SK-N-SH (cell line): Measurements from ENCODE around the gene EFHD1. TPM values are rescaled to one million over a fixed set of nuclear protein-coding genes. Genes with fewer than 3 reads are reported as not detected.

Experiments used
- CTCF ChIA-PET: fragments of 300-600, 350-600 bp; formaldehyde crosslinking; extraction: SDS; loops from one replicate; lab custom pipeline; 2021; lab: Yijun Ruan, JAX
- POLR2A ChIA-PET: fragments of 350-600 bp; sonication (Branson Sonifier 250); formaldehyde crosslinking; extraction: SDS; loops from one replicate; lab custom pipeline; 2020; ENCODE audit warnings: antibody characterized with exemption, inconsistent platforms; lab: Yijun Ruan, JAX
- DNase-seq: peaks from one replicate; pipeline ENCODE4 v3.0.0; 2012
- H2AFZ ChIP-seq: fragments of 200-600 bp; sonication (generic); 2 replicates; pipeline ENCODE4 v1.8.1; 2016; ENCODE audit warnings: antibody characterized with exemption, mild to moderate bottlenecking, low read depth
- H3F3A ChIP-seq: fragments of 200-600 bp; sonication (generic); replicated peaks from 2 replicates; pipeline ENCODE3; 2016; ENCODE audit warnings: antibody characterized with exemption, mild to moderate bottlenecking; ENCODE audit not compliant: insufficient read depth
- H3K27ac ChIP-seq, 2 experiments: fragments of 200-500 bp in 1 of 2; fragments of 200-600 bp in 1 of 2; sonication (Bioruptor generic) in 1 of 2; sonication (generic), shearing (Covaris generic) in 1 of 2; 2 replicates each; pipeline versions ENCODE4 v1.5.1 to v1.6.1; 2014 to 2016; ENCODE audit warnings: low read depth in 2 of 2, inconsistent platforms in 1 of 2, low read length in 1 of 2, mild to moderate bottlenecking in 1 of 2, mixed read lengths in 1 of 2
- H3K27me3 ChIP-seq: fragments of 200-600 bp; sonication (generic), shearing (Covaris generic); 2 replicates; pipeline ENCODE4 v1.6.1; 2016; ENCODE audit warnings: mixed run types; ENCODE audit not compliant: insufficient read depth
- H3K36me3 ChIP-seq, 2 experiments: fragments of 200-500 bp in 1 of 2; fragments of 200-600 bp in 1 of 2; sonication (Bioruptor generic) in 1 of 2; sonication (generic) in 1 of 2; replicated peaks in 1 of 2; 2 replicates each; pipeline versions ENCODE3 to v1.5.1; 2014 to 2016; ENCODE audit warnings: low read length in 1 of 2, mild to moderate bottlenecking in 1 of 2; ENCODE audit not compliant: insufficient read depth in 2 of 2, control insufficient read depth in 1 of 2
- H3K4me1 ChIP-seq, 2 experiments: fragments of 200-500 bp in 1 of 2; fragments of 200-600 bp in 1 of 2; sonication (Bioruptor generic) in 1 of 2; sonication (generic), shearing (Covaris generic) in 1 of 2; 2 replicates each; pipeline versions ENCODE4 v1.5.1 to v1.6.1; 2014 to 2016; ENCODE audit warnings: low read depth in 1 of 2, low read length in 1 of 2, mixed run types in 1 of 2; ENCODE audit not compliant: insufficient read depth in 2 of 2, control insufficient read depth in 1 of 2
- H3K4me2 ChIP-seq: fragments of 200-600 bp; sonication (generic), shearing (Covaris generic); 2 replicates; pipeline ENCODE4 v1.6.1; 2017; ENCODE audit warnings: mixed run types
- H3K4me3 ChIP-seq, 2 experiments: fragments of 200-500 bp in 1 of 2; fragments of 200-600 bp in 1 of 2; sonication (Bioruptor generic) in 1 of 2; sonication (generic), shearing (Covaris generic) in 1 of 2; 2 replicates each; pipeline versions ENCODE4 v1.5.1 to v1.8.1; 2014 to 2016; ENCODE audit warnings: low read depth in 2 of 2, inconsistent platforms in 1 of 2, low read length in 1 of 2, mild to moderate bottlenecking in 1 of 2, mixed read lengths in 1 of 2, moderate library complexity in 1 of 2
- H3K79me2 ChIP-seq: fragments of 200-600 bp; sonication (generic); 2 replicates; pipeline ENCODE4 v1.8.1; 2017; ENCODE audit warnings: mild to moderate bottlenecking; ENCODE audit not compliant: insufficient read depth
- H3K9ac ChIP-seq: fragments of 200-600 bp; sonication (generic); 2 replicates; pipeline ENCODE4 v1.6.1; 2017; ENCODE audit warnings: mixed run types
- H3K9me2 ChIP-seq: fragments of 200-600 bp; sonication (generic); 2 replicates; pipeline ENCODE4 v1.6.1; 2017; ENCODE audit warnings: mixed run types
- H3K9me3 ChIP-seq: fragments of 200-600 bp; sonication (generic); 2 replicates; pipeline ENCODE4 v1.6.1; 2017; ENCODE audit warnings: mixed run types, mild to moderate bottlenecking, moderate library complexity
- H4K20me1 ChIP-seq: fragments of 200-600 bp; sonication (generic); 2 replicates; pipeline ENCODE4 v1.6.1; 2017; ENCODE audit warnings: mild to moderate bottlenecking, mixed run types; ENCODE audit not compliant: insufficient read depth
- ELF1 ChIP-seq: IDR thresholded peaks from 2 replicates; pipeline ENCODE4 v1.4.0; 2012
- EZH2phosphoT487 ChIP-seq: fragments of 200-600 bp; sonication (generic); IDR thresholded peaks from 2 replicates; pipeline ENCODE4 v1.6.1; 2017; ENCODE audit warnings: low read depth, mixed run types, mild to moderate bottlenecking, antibody characterized with exemption, moderate library complexity, borderline replicate concordance
- FOSL2 ChIP-seq: IDR thresholded peaks from 2 replicates; pipeline ENCODE4 v1.4.0; 2012; ENCODE audit warnings: low read depth, mild to moderate bottlenecking, moderate library complexity, borderline replicate concordance
- FOXJ3 ChIP-seq: sonication (generic); formaldehyde crosslinking; IDR thresholded peaks from 2 replicates; pipeline ENCODE4 v1.5.1; 2020; ENCODE audit warnings: mild to moderate bottlenecking, missing genetic modification reagents
- FOXM1 ChIP-seq: IDR thresholded peaks from 2 replicates; pipeline ENCODE4 v1.4.0; 2012; ENCODE audit warnings: low read depth, mild to moderate bottlenecking
- JUND ChIP-seq: IDR thresholded peaks from 2 replicates; pipeline ENCODE4 v1.4.0; 2012
- MEF2A ChIP-seq: IDR thresholded peaks from 2 replicates; pipeline ENCODE4 v1.4.0; 2012; ENCODE audit warnings: low read depth, borderline replicate concordance
- NRF1 ChIP-seq: IDR thresholded peaks from 2 replicates; pipeline ENCODE4 v1.6.1; 2012; ENCODE audit warnings: low read depth, mild to moderate bottlenecking, low read length
- POLR2AphosphoS5 ChIP-seq: IDR thresholded peaks from 2 replicates; pipeline ENCODE4 v1.6.1; 2012; ENCODE audit warnings: low read depth, low read length
- RFX5 ChIP-seq: IDR thresholded peaks from 2 replicates; pipeline ENCODE4 v1.6.1; 2012; ENCODE audit warnings: mild to moderate bottlenecking, improper control_type of control experiment, low read length
- RXRA ChIP-seq: IDR thresholded peaks from 2 replicates; pipeline ENCODE4 v1.4.0; 2012; ENCODE audit warnings: low read depth, mild to moderate bottlenecking, borderline replicate concordance
- TEAD4 ChIP-seq: IDR thresholded peaks from 2 replicates; pipeline ENCODE4 v1.4.0; 2012; ENCODE audit warnings: mild to moderate bottlenecking, borderline replicate concordance; ENCODE audit not compliant: insufficient read depth
- YY1 ChIP-seq: IDR thresholded peaks from 2 replicates; pipeline ENCODE4 v1.4.0; 2012; ENCODE audit warnings: low read depth, mild to moderate bottlenecking
- WGBS: methylation state at CpG from one replicate; pipeline ENCODE4 v1.1.6; 2017; ENCODE audit warnings: low lambda C conversion rate; 5-methylcytosine and 5-hydroxymethylcytosine counted together
- polyA plus RNA-seq, 3 experiments: library from polyadenylated mRNA; depleted of rRNA; stranded (reverse); fragments of >200 nt; gene quantifications; 2 replicates each; pipeline ENCODE4 v1.2.3, GENCODE V29; 2012
- TF ChIP-seq, protein P1 (sequence below): fragments of 200-600 bp; sonication (generic); IDR thresholded peaks from 2 replicates; pipeline ENCODE4 v1.6.1; 2017; ENCODE audit warnings: antibody characterized with exemption, mild to moderate bottlenecking, moderate library complexity
- TF ChIP-seq, protein P2 (sequence below): fragments of 150-350 bp; IDR thresholded peaks from 2 replicates; pipeline ENCODE4 v1.6.1; 2017; ENCODE audit warnings: antibody characterized with exemption, low read length, low read depth, borderline replicate concordance
- TF ChIP-seq, protein P3 (sequence below): IDR thresholded peaks from 2 replicates; pipeline ENCODE4 v1.6.1; 2012; ENCODE audit warnings: mild to moderate bottlenecking, low read depth, low read length, moderate library complexity
- TF ChIP-seq, protein P4 (sequence below): fragments of 150-350 bp; IDR thresholded peaks from 2 replicates; pipeline ENCODE4 v1.6.1; 2016; ENCODE audit warnings: mild to moderate bottlenecking, low read depth, low read length
- TF ChIP-seq, protein P5 (sequence below): IDR thresholded peaks from 2 replicates; pipeline ENCODE4; 2012

EFHD1 gene
- polyA plus RNA-seq, 1 of the 3 experiments (the other 2 are of a cell fraction) = not detected

DNA sequence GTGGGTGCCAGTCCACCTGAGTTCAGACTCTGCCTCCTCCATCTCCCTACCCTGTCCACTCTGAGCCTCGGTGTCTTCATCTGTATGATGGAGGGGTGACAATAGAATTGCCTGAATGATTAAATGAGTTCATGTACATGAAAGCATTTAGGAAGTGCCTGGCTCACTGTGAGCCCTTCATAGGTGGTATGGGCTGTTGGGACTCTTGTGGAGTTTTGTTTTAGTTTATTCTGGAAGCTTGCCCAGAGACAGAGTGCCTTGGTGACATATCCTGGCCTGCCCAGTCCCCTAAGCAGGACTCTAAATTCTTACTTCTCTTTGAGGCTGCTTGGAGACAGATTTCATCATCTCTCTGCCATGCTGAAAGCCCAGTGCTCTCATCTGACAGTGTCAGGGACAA lies 39.2 kb downstream of the EFHD1 start:
- no peak for DNase-seq
- Histone ChIP-seq H3K79me2 (no peaks in the 10 kb centered on the region), H3K4me2 (no peak overlapping the region), H3K36me3 (no peaks in the 10 kb centered on the region), H3K4me3 (no peak overlapping the region), H3K9me2 (no peaks in the 10 kb centered on the region), H3K27me3 (no peaks in the 10 kb centered on the region), H4K20me1 (no peaks in the 10 kb centered on the region), H2AFZ (no peak overlapping the region), H3K9me3 (no peaks in the 10 kb centered on the region), H3F3A (no peaks in the 10 kb centered on the region), H3K4me1 (no peaks in the 10 kb centered on the region; a peak in 1 of 4 replicates), H3K9ac (no peak overlapping the region), H3K27ac (no peak overlapping the region)
- CTCF ChIA-PET = no interaction called here
- TF ChIP-seq FOSL2 (no peak), JUND (no peak), MEF2A (no peak), YY1 (no peak), FOXM1 (no peak), NRF1 (no peak)
- TF ChIP-seq, protein P1, sequence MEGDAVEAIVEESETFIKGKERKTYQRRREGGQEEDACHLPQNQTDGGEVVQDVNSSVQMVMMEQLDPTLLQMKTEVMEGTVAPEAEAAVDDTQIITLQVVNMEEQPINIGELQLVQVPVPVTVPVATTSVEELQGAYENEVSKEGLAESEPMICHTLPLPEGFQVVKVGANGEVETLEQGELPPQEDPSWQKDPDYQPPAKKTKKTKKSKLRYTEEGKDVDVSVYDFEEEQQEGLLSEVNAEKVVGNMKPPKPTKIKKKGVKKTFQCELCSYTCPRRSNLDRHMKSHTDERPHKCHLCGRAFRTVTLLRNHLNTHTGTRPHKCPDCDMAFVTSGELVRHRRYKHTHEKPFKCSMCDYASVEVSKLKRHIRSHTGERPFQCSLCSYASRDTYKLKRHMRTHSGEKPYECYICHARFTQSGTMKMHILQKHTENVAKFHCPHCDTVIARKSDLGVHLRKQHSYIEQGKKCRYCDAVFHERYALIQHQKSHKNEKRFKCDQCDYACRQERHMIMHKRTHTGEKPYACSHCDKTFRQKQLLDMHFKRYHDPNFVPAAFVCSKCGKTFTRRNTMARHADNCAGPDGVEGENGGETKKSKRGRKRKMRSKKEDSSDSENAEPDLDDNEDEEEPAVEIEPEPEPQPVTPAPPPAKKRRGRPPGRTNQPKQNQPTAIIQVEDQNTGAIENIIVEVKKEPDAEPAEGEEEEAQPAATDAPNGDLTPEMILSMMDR = no peak
- TF ChIP-seq, protein P2, sequence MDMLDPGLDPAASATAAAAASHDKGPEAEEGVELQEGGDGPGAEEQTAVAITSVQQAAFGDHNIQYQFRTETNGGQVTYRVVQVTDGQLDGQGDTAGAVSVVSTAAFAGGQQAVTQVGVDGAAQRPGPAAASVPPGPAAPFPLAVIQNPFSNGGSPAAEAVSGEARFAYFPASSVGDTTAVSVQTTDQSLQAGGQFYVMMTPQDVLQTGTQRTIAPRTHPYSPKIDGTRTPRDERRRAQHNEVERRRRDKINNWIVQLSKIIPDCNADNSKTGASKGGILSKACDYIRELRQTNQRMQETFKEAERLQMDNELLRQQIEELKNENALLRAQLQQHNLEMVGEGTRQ = no peak
- TF ChIP-seq, protein P3, sequence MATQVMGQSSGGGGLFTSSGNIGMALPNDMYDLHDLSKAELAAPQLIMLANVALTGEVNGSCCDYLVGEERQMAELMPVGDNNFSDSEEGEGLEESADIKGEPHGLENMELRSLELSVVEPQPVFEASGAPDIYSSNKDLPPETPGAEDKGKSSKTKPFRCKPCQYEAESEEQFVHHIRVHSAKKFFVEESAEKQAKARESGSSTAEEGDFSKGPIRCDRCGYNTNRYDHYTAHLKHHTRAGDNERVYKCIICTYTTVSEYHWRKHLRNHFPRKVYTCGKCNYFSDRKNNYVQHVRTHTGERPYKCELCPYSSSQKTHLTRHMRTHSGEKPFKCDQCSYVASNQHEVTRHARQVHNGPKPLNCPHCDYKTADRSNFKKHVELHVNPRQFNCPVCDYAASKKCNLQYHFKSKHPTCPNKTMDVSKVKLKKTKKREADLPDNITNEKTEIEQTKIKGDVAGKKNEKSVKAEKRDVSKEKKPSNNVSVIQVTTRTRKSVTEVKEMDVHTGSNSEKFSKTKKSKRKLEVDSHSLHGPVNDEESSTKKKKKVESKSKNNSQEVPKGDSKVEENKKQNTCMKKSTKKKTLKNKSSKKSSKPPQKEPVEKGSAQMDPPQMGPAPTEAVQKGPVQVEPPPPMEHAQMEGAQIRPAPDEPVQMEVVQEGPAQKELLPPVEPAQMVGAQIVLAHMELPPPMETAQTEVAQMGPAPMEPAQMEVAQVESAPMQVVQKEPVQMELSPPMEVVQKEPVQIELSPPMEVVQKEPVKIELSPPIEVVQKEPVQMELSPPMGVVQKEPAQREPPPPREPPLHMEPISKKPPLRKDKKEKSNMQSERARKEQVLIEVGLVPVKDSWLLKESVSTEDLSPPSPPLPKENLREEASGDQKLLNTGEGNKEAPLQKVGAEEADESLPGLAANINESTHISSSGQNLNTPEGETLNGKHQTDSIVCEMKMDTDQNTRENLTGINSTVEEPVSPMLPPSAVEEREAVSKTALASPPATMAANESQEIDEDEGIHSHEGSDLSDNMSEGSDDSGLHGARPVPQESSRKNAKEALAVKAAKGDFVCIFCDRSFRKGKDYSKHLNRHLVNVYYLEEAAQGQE = no peak
- WGBS = 30% methylated on average over 1 of the region's 1 CpG
- POLR2A ChIA-PET = no interaction called here

DNA sequence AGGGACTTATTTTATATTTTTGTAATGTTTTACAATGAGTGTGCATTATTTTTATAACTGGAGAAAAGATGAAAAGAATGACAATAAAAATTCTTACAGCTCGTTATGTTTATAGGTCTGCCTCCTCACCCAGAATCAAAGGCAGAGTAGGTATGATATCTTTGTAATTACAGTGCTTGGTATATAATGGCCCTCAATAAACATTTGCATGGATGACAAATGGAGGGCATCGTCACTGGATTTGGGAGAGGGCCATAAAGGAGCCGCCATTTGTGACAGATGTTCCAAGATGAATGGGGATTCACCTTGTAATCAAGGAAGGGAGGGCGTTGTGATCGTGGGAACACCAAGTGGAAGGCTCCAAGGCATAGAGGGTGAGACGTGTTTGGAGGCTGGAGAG lies 41.1 kb downstream of the EFHD1 start:
- Histone ChIP-seq H3K36me3 (no peaks in the 10 kb centered on the region), H4K20me1 (no peaks in the 10 kb centered on the region), H3K27ac (no peak overlapping the region), H3K9me2 (no peaks in the 10 kb centered on the region), H3K79me2 (no peaks in the 10 kb centered on the region), H3K4me1 (no peaks in the 10 kb centered on the region), H3K9ac (no peak overlapping the region), H3K27me3 (no peaks in the 10 kb centered on the region), H2AFZ (no peak overlapping the region), H3K9me3 (no peaks in the 10 kb centered on the region), H3F3A (no peaks in the 10 kb centered on the region), H3K4me2 (no peak overlapping the region), H3K4me3 (no peak overlapping the region)
- 58% methylated on average over 6 of the region's 6 CpGs for WGBS
- CTCF ChIA-PET = no interaction called here
- no peak for DNase-seq
- POLR2A ChIA-PET = no interaction called here
- TF ChIP-seq NRF1 (no peak), FOXJ3 (no peak), EZH2phosphoT487 (no peak), JUND (no peak), TEAD4 (no peak), ELF1 (no peak), POLR2AphosphoS5 (no peak), RXRA (no peak), RFX5 (no peak)
- TF ChIP-seq, protein P1 = no peak
- TF ChIP-seq, protein P4, sequence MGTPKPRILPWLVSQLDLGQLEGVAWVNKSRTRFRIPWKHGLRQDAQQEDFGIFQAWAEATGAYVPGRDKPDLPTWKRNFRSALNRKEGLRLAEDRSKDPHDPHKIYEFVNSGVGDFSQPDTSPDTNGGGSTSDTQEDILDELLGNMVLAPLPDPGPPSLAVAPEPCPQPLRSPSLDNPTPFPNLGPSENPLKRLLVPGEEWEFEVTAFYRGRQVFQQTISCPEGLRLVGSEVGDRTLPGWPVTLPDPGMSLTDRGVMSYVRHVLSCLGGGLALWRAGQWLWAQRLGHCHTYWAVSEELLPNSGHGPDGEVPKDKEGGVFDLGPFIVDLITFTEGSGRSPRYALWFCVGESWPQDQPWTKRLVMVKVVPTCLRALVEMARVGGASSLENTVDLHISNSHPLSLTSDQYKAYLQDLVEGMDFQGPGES = no peak
- TF ChIP-seq, protein P5, sequence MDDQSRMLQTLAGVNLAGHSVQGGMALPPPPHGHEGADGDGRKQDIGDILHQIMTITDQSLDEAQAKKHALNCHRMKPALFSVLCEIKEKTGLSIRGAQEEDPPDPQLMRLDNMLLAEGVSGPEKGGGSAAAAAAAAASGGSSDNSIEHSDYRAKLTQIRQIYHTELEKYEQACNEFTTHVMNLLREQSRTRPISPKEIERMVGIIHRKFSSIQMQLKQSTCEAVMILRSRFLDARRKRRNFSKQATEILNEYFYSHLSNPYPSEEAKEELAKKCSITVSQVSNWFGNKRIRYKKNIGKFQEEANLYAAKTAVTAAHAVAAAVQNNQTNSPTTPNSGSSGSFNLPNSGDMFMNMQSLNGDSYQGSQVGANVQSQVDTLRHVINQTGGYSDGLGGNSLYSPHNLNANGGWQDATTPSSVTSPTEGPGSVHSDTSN = no peak
